Endometrium (tissue), 2 donors: ENCODE data around the gene WHRN.

Experiments used
- FAIRE-seq: peaks from 2 replicates; lab custom pipeline; 2012; peaks lifted over from hg19 to GRCh38; lab: Jason Lieb, UNC
- donor health status: control.
- donor health status: control.

The WHRN gene

GRCh38 chr9:114505187-114506081, at the start of gene WHRN:
WHRN (minus strand) TSS chr9:114505473; CDS start chr9:114504801, 672 bp downstream.
- FAIRE-seq: no peak

DNA sequence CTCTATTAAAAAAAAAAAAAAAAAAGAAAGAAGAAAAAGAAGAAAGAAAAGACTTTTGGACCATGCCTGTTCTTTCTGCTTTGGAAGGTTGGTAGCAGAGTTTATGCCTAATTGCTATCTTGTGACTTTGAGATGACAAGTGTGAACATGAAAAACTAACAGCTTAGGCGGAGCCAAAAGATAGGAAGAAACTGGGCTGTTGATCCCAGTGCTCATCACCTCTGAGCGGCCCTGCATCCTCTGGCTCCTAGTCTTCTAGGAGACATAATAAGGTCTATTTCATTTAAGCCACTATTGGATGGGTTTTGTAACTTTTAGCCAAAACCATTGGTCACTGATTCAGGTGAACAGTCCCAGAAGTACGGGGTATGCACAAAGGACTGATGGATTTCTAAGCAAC, 47.9 kb upstream of the WHRN start:
- no peak for FAIRE-seq

DNA sequence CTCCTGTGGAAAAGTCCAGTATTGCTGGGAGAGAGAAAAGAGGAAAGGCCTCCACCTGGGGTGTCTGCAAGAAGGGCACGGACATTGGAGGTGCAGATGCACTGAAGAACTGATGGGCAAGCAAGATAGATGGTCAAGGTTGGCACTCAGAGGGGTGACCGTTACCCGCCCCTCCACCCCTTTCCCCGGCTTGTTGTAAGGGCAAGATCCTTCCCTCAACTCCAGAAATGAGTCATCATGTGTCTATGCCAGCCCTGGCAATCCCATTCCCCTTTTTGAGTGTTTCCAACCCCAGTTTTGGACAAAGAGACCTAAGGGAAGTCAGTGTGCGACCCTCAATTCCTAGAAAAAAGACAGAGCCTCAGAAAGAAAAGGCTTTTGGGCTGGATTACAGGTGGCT, 47.4 kb upstream of the WHRN start:
- FAIRE-seq: no peak

- no peak for FAIRE-seq
Measured at GRCh38 chr9:114551750-114552685, 46.7 kb upstream of the WHRN start.

DNA sequence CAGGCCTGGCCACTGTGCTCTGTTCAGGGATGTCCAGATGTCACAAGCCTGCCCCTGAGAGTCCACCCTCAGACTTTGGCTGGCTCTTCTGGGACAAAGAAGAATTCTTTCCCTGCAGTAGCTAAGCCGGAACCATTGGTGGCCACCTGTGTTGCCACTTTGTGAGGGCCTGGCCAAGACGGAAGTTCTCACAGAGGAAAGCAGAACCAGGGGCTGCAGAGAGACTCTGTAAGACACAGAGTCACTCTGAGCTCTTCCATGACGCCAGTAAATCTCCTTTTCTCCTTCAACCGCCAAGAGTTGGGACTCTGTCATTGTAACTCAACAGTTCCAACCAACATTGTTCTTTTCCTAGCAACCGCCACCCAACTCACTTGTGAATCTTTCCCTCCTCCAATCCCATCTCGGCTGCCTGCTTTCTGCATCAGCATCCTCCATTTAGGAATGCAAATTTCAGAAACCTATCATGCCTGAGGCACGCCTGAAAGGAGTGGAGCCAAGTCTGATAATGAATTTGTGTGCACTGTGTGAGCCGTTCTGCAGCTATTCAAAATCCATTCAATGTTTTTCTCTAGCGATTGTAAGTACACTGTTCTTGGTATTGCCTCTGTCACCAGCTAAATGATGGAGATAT, 44.5 kb upstream of the WHRN start:
- FAIRE-seq: no peak

- FAIRE-seq: no peak
Measured at GRCh38 chr9:114546851-114547250, 41.6 kb upstream of the WHRN start.

- FAIRE-seq: no peak
Measured at GRCh38 chr9:114545055-114545454, 39.8 kb upstream of the WHRN start.

DNA sequence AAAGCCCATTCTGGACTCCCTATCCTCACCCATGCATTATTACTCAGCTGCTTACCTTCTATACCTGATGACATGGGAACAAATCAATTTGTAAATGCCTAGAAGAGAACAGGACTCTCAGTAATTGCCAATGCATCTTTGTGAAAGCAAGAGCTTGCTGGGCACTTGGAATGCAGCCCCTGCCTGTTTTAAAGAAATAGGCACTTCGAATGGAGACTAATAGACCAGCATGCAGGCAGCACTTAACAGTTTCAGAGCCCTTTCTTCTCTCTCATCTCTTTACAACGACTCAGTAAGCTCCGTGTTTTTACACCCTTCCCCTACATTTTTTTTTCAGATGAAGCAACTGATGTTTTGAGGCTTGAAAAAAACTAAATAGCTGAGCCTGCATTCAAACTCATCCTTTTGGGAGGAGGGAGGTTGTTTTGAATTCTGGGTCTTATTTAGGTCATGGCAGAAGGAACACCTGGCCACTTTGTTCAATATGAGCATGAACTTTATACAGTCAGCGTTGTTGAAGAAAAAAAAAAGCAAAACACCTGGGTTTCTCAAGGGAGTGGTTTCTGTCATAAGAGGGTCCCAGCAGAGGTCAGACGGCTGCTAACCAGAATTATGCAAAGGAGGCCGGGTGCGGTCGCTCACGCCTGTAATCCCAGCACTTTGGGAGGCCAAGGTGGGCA, 34.6 kb upstream of the WHRN start:
- no peak for FAIRE-seq

GRCh38 chr9:114538241-114538640, 33.0 kb upstream of the WHRN start:
- FAIRE-seq: no peak

- no peak for FAIRE-seq
Measured at GRCh38 chr9:114532561-114533237, 27.4 kb upstream of the WHRN start.

- FAIRE-seq: no peak
Measured at GRCh38 chr9:114529285-114529684, 24.0 kb upstream of the WHRN start.

GRCh38 chr9:114526807-114527206, 21.5 kb upstream of the WHRN start:
- FAIRE-seq: no peak

- FAIRE-seq: no peak
Measured at GRCh38 chr9:114525513-114525912, 20.2 kb upstream of the WHRN start.

- FAIRE-seq: no peak
Measured at GRCh38 chr9:114524247-114524681, 19.0 kb upstream of the WHRN start.

DNA sequence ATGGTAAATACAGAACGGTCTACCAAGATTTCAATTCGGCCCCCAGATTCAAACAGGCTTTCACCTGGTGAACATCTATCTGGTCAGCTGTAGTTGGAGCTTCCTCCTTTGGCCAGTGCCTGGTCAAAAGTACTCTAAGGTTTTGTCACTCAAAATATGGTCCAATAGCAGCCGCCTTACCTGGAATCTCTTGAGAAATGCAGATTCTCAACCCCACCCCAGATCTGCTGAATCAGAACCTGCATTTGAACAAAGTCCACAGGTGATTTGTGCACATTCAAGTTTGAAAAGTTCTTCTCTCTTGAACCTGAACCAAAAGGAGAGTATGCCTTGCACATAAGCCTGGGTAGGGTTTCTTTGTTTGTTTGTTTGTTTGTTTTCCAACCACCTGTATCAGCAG, 17.6 kb upstream of the WHRN start:
- no peak for FAIRE-seq

- no peak for FAIRE-seq
Measured at GRCh38 chr9:114522286-114522685, 17.0 kb upstream of the WHRN start.

DNA sequence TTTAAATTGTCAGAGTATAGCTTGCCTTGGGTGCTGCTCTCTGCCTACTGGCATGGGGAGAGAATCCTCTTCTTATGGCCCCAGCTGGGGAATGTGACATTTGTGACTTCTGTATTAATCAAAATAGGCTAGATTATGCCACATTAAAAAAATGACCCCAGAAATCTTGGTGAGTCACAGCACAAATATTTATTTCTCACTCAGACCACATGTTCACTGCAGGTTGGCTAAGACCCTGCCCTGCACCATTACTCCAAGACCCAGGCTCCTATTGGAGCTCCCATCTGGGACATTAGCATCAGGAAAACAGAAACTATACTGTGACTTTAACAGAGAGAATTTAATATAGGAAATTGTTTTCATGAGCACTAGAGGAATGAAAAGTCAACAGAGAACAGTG, 16.6 kb upstream of the WHRN start:
- no peak for FAIRE-seq

DNA sequence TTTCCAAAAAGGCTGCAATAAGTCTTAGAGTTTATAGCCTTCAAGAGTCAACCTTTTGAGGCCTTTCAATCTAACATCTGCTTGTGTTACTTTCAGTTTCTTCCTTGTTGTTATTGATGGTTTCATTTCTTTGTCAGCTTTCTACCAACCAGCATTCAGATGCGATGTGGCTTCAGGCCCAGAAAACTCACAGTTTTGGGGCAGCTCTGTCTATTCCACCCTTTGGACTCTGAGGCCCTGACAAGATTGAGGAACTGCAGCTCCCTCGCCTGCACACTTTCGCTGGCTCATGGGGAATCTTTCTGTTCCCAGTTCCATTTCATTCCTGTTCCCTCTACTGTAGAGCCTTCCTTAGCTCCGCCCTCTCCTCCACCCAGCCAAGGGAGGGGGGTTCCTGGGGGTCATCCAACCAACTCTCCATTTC, 13.3 kb upstream of the WHRN start:
- FAIRE-seq: no peak

DNA sequence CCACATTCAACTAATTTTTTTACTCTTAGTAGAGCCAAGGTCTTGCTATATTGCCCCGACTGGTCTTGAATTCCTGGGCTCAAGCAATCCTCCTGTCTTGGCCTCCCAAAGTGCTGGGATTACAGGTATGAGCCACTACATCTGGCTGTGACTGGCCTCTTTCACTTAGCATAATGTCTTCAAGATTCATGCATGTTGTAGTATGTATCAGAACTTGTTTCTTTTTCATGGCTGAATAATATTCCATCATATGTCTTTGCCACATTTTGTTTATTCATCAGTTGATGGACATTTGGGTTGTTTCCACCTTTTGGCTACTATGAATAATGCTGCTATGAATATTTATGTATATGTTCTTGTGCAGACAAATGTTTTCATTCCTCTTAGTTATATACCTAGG, 12.8 kb upstream of the WHRN start:
- no peak for FAIRE-seq

- FAIRE-seq: no peak
Measured at GRCh38 chr9:114516913-114517312, 11.6 kb upstream of the WHRN start.

- FAIRE-seq: no peak
Measured at GRCh38 chr9:114515528-114515927, 10.3 kb upstream of the WHRN start.
